ENCODE measurements around the gene HSP90AA1.
"Not testable (repeated sequence)": the region's sequence is repeated elsewhere in the genome, so short reads cannot be mapped to it uniquely, and the experiment has no call there.

HSP90AA1 gene

DNA sequence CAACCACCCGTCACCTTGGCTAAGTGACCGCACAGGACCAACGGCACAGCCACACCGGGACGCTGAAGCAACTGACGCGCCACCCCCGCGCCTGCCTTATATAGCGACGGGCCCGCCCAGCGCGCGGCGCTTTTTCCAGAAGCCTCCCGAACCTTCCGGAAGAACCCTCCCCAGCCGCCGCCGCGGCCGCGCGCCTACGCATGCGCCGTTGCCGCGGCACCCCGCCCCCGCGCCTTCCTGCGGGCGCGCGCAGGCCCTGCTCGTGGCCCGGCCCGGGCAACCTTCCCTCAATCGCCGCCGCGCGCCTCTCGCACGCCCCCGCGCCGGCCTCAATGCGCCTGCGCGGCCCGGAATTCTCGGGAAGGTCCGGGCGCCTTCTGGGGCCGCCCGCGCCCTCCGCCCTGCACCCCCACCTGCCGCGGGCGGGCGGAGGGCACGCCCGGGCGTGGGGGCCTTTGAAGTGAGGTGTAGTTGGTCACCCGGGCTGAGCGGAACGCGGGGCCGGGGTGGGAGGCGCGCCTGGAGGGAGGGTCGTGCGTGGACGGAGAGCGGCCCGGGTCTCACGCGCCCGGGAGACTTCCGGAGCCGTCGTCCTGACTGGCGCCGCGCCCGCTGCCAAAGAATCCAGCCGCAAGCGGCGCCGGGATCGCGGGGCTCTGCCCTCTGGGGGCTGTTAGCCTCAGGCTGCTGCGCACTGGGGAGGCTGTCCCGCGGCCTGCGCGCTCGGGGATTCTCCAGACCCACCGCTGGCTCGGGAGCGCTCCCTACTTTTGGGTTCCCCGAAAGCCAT, at the start of gene HSP90AA1:
Gene HSP90AA1 (minus strand): TSS at position 73 of the 790 bp plus-strand sequence. CDS start 666 bp downstream, outside the sequence.
- no peaks in the 10 kb centered on the region for H3K27me3 ChIP-seq
- no peak for TF ChIP-seq Cebpa-rat (IDR thresholded peaks at IDR 0.05)
- H3K4me1 ChIP-seq: peaks cover 66% of the 10 kb centered on the region
- H4K20me1 ChIP-seq: peaks cover 45% of the 10 kb centered on the region
- peak within 1 kb of the TSS; percentile 91 for H3K4me3 ChIP-seq
- H3K9ac ChIP-seq: peak within 1 kb of the TSS; percentile 99
- peak within 1 kb of the TSS; percentile 99 for H3K27ac ChIP-seq
- H3K36me3 ChIP-seq: peaks cover 40% of the 10 kb centered on the region
- no peaks in the 10 kb centered on the region for H3K9me3 ChIP-seq
- H3K4me2 ChIP-seq: peak within 1 kb of the TSS; percentile 97

DNA sequence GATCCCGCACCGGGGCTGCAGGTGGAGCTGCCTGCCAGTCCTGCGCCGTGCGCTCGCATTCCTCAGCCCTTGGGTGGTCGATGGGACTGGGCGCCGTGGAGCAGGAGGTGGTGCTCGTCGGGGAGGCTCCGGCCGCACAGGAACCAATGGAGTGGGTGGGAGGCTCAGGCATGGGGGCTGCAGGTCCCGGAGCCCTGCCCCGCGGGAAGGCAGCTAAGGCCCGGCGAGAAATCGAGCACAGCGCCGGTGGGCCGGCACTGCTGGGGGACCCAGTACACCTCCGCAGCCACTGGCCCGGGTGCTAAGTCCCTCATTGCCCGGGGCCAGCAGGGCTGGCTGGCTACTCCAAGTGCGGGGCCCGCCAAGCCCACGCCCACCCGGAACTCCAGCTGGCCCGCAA, 48.6 kb upstream of the HSP90AA1 start:
- H3K36me3 ChIP-seq: peaks cover 24% of the 10 kb centered on the region
- H3K4me2 ChIP-seq, H3K9ac ChIP-seq, H3K4me3 ChIP-seq, H3K4me1 ChIP-seq, H3K27ac ChIP-seq, H3K27me3 ChIP-seq, H3K9me3 ChIP-seq, H4K20me1 ChIP-seq: not testable (repeated sequence)

DNA sequence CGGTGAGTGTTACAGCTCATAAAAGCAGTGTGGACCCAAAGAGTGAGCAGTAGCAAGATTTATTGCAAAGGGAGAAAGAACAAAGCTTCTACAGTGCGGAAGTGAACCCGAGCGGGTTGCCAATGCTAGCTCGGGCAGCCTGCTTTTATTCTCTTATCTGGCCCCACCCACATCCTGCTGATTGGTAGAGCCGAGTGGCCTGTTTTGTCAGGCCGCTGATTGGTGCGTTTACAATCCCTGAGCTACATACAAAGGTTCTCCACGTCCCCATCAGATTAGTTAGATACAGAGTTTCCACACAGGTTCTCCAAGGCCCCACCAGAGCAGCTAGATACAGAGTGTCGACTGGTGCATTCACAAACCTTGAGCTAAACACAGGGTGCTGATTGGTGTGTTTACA, 47.9 kb upstream of the HSP90AA1 start:
- H4K20me1 ChIP-seq, H3K4me3 ChIP-seq, H3K9ac ChIP-seq, H3K27me3 ChIP-seq, H3K4me2 ChIP-seq, H3K9me3 ChIP-seq, H3K27ac ChIP-seq, H3K4me1 ChIP-seq: not testable (repeated sequence)
- peaks cover 24% of the 10 kb centered on the region for H3K36me3 ChIP-seq

DNA sequence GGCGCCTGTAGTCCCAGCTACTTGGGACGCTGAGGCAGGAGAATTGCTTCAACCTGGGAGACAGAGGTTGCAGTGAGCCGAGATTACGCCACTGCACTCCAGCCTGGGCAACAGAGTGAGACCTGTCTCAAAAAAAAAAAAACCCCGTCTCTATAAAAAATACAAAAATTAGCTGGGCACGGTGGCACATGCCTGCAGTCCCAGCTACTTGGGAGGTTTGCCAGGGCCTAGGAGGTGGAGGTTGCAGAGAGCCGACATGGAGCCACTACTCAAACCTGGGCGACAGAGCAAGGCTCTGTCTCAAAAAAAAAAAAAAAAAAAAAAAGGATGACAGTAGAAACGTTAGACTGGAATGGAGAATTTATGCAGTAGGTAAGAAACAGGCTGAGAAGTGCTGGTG, 47.2 kb upstream of the HSP90AA1 start:
- not testable (repeated sequence) for H3K4me3 ChIP-seq, H3K27me3 ChIP-seq, H4K20me1 ChIP-seq, H3K4me1 ChIP-seq, H3K9ac ChIP-seq, H3K9me3 ChIP-seq, H3K4me2 ChIP-seq, H3K27ac ChIP-seq
- H3K36me3 ChIP-seq: peaks cover 24% of the 10 kb centered on the region

DNA sequence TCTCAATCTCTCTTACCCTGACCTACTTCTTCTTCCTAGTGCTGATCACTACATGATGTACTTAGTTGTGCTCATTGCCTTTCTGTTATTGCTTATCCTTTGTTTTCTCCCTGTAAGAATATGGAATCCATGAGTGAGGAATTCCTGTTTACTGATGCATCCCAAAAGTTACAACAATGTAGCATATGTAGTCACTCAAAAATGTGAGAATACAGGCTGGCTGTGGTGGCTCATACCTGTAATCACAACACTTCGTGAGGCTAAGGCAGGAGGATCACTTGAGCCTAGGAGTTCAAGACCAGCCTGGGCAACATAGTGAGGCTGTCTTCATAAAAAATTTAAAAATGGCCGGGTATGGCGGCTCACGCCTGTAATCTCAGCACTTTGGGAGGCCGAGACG, 44.9 kb upstream of the HSP90AA1 start:
- no peak for TF ChIP-seq Cebpa-rat (IDR thresholded peaks at IDR 0.05)
- no peaks in the 10 kb centered on the region for H3K9me3 ChIP-seq
- H3K4me3 ChIP-seq: no peak overlapping the region
- no peak overlapping the region for H3K9ac ChIP-seq
- peaks cover 24% of the 10 kb centered on the region for H3K36me3 ChIP-seq
- H3K4me1 ChIP-seq: peaks cover 8% of the 10 kb centered on the region; the same call in 1 of the 2 replicates
- no peak overlapping the region for H3K4me2 ChIP-seq
- H3K27ac ChIP-seq: no peak overlapping the region
- no peaks in the 10 kb centered on the region for H4K20me1 ChIP-seq
- no peaks in the 10 kb centered on the region for H3K27me3 ChIP-seq

DNA sequence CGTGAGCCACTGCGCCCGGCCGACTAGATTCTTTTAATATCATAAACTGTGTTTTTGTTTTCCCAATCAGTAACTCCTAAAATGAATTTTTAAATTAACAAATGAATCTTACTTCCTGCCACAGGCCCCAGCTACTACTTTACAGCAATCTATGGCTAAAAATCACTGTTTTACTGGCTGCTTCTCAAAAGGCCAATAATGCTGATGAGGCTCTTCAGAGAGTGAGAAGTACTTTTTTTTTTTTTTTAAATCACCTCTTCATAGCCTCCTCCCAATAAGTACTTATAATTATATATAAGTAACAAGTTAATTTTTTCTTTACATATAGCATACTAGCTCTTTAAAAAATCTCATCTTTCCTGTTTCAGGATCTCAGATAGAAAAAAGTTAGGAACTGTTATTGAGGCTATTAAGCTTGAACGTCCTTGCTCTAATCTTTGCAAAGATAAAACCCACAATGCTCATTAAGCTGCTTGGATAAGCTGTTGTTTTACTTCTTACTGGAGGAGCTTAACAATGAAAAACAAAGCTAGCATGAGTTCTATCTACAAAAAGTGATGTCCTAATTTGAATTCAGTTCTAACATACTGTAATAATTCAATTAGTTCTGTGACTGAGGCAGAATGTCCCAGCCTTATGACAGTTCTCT, 40.1 kb upstream of the HSP90AA1 start:
- H3K9me3 ChIP-seq: no peaks in the 10 kb centered on the region
- no peak for TF ChIP-seq Cebpa-rat (IDR thresholded peaks at IDR 0.05)
- no peak overlapping the region for H3K4me2 ChIP-seq
- H3K4me3 ChIP-seq: no peak overlapping the region
- H3K4me1 ChIP-seq: peaks cover 8% of the 10 kb centered on the region; the same call in 1 of the 2 replicates
- H3K9ac ChIP-seq: no peak overlapping the region
- H3K36me3 ChIP-seq: 0 out of 2 replicates have a peak, but pooled peaks cover 8% of the 10 kb centered on the region
- no peak overlapping the region for H3K27ac ChIP-seq
- H3K27me3 ChIP-seq: no peaks in the 10 kb centered on the region
- H4K20me1 ChIP-seq: no peaks in the 10 kb centered on the region

DNA sequence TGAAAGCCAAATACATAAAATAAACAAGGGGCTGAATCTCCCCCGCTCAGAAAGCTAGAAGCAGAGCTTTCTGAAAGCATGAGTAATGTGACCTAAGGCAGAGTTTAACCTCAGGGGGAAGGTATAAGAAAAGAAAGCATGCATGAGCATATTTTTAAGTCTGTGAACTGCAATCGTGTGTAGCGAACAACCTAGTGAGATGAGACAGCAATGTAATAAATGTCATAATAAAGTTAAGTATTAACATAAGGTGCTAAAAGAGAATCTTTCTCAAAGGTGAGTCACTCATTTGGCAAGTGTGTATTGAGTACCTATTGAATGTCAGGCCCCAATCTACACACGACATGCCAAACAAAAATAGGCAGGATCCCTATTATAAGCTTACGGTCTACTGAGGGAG, 38.7 kb upstream of the HSP90AA1 start:
- Histone ChIP-seq H3K4me2 (no peak overlapping the region), H3K27ac (no peak overlapping the region), H3K9me3 (no peaks in the 10 kb centered on the region), H3K27me3 (no peaks in the 10 kb centered on the region), H3K9ac (no peak overlapping the region), H3K4me3 (no peak overlapping the region), H3K36me3 (no peaks in the 10 kb centered on the region), H3K4me1 (peaks cover 8% of the 10 kb centered on the region; the same call in 1 of the 2 replicates), H4K20me1 (no peaks in the 10 kb centered on the region)
- TF ChIP-seq Cebpa-rat (IDR thresholded peaks at IDR 0.05): no peak

DNA sequence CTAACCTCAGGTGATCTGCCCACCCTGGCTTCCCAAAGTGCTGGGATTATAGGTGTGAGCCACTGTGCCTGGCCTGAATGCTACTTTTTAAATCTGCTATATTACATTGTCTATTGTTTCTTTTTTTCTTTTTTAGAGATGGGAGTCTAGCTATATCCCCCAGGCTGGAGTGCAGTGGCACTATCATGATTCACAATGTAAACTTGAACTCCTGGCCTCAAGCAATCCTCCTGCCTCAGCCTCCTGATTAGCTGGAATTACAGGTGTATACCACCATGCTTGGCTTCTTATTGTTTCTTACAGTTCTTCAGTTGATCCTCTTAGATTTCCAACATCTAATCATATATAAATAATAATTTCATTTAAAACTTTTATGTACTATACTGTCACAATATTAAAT, 37.6 kb upstream of the HSP90AA1 start:
- H3K36me3 ChIP-seq: no peaks in the 10 kb centered on the region
- H3K27me3 ChIP-seq: no peaks in the 10 kb centered on the region
- no peak overlapping the region for H3K27ac ChIP-seq
- H4K20me1 ChIP-seq: no peaks in the 10 kb centered on the region
- TF ChIP-seq Cebpa-rat (IDR thresholded peaks at IDR 0.05): no peak
- H3K4me1 ChIP-seq: peaks cover 8% of the 10 kb centered on the region; the same call in 1 of the 2 replicates
- H3K9me3 ChIP-seq: no peaks in the 10 kb centered on the region
- no peak overlapping the region for H3K9ac ChIP-seq
- no peak overlapping the region for H3K4me2 ChIP-seq
- H3K4me3 ChIP-seq: no peak overlapping the region

DNA sequence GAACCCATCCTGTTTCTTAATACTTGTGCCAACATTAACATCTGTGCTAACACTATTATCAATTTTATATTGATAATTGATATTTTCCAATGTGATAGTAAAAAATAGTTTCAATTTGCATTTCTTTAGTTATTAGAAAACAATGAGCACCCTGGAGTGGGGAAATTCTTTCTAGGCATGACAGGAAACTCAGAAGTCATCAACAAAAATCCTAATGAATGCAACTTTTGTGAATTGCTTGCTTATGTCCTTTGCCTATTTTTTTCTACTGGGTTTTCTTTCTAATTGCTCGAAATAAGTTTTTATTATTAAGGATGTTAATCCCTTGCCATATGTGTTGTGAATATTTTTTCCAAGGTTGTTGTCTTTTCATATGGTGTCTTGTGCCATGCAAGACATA, 34.7 kb upstream of the HSP90AA1 start:
- Histone ChIP-seq H3K4me1 (no peaks in the 10 kb centered on the region), H3K9ac (no peak overlapping the region), H3K36me3 (peaks cover 15% of the 10 kb centered on the region), H3K9me3 (peaks cover 18% of the 10 kb centered on the region), H3K4me3 (no peak overlapping the region), H3K4me2 (no peak overlapping the region), H4K20me1 (no peaks in the 10 kb centered on the region), H3K27me3 (no peaks in the 10 kb centered on the region), H3K27ac (no peak overlapping the region)
- TF ChIP-seq Cebpa-rat (IDR thresholded peaks at IDR 0.05): no peak

DNA sequence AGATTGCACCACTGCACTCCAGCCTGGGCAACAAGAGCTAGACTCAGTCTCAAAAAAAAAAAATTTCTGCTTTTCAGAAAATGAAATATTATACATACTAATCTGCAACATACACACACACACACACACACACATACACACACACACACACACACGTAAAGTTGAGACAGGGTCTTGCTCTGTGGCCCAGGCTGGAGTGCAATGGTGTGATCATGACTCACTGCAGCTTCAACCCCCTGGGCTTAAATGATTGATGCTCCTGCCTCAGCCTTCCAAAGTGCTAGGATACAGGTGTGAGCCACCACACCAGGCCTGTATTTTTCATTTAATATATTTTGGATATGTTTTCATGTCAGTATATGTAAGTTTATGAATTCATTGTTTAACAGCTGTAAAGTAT, 34.0 kb upstream of the HSP90AA1 start:
- peaks cover 16% of the 10 kb centered on the region for H3K36me3 ChIP-seq
- no peak overlapping the region for H3K9ac ChIP-seq
- no peaks in the 10 kb centered on the region for H3K4me1 ChIP-seq
- H4K20me1 ChIP-seq: no peaks in the 10 kb centered on the region
- no peak overlapping the region for H3K27ac ChIP-seq
- TF ChIP-seq Cebpa-rat (IDR thresholded peaks at IDR 0.05): no peak
- H3K4me2 ChIP-seq: no peak overlapping the region
- peaks cover 22% of the 10 kb centered on the region for H3K9me3 ChIP-seq
- no peak overlapping the region for H3K4me3 ChIP-seq
- H3K27me3 ChIP-seq: no peaks in the 10 kb centered on the region

Measured in BLaER1 (cell line).